Measurements from ENCODE around the gene ARRDC1. TPM values are rescaled to one million over a fixed set of nuclear protein-coding genes. Genes with fewer than 3 reads are reported as not detected.

ARRDC1 gene
- total and polyA plus RNA-seq, 9 donors = 5.2 to 46.2 (median 13.8) TPM

- DNase-seq = no peak
- Histone ChIP-seq H3K4me3 (peak overlapping the region; percentile 56), H3K9me3 (no peaks in the 10 kb centered on the region), H3K36me3 (no peaks in the 10 kb centered on the region), H3K4me1 (ENCODE audit: insufficient read depth) (peaks cover 9% of the 10 kb centered on the region), H3K27ac (no peak overlapping the region), H3K27me3 (no peaks in the 10 kb centered on the region)
- intact Hi-C loops (cut with DNase I) = no loop called here
- no peak for TF ChIP-seq POLR2A (IDR thresholded peaks at IDR 0.05)
- WGBS, 3 donors = 4 to 17% (median 7%) methylated on average over 29 to 58 of the region's 58 CpGs
Measured at GRCh38 chr9:137589441-137590122, 15.9 kb upstream of the ARRDC1 start.

DNA sequence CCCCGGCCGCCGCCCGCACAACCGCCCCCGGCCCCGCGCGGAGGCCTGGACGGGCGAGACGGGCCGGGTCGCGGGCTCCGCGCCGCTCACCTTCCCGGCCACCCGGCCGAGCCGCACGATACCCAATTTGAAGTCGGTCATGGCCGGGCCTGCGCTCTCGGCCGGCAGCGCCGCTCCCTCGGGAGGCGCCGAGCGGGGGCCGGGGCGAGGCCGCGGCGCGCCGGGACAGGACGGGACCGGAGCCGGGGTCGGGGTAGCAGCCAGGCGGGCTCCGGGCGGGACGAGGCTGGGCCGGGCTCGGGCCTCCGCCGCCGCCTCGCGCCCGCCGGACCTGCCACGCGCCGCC is 15.4 kb upstream of the ARRDC1 start:
- no peak for DNase-seq
- Histone ChIP-seq H3K36me3 (no peaks in the 10 kb centered on the region), H3K4me1 (ENCODE audit: insufficient read depth) (peaks cover 9% of the 10 kb centered on the region), H3K4me3 (peak overlapping the region; percentile 56), H3K27me3 (no peaks in the 10 kb centered on the region), H3K27ac (no peak overlapping the region), H3K9me3 (no peaks in the 10 kb centered on the region)
- TF ChIP-seq, protein P1, sequence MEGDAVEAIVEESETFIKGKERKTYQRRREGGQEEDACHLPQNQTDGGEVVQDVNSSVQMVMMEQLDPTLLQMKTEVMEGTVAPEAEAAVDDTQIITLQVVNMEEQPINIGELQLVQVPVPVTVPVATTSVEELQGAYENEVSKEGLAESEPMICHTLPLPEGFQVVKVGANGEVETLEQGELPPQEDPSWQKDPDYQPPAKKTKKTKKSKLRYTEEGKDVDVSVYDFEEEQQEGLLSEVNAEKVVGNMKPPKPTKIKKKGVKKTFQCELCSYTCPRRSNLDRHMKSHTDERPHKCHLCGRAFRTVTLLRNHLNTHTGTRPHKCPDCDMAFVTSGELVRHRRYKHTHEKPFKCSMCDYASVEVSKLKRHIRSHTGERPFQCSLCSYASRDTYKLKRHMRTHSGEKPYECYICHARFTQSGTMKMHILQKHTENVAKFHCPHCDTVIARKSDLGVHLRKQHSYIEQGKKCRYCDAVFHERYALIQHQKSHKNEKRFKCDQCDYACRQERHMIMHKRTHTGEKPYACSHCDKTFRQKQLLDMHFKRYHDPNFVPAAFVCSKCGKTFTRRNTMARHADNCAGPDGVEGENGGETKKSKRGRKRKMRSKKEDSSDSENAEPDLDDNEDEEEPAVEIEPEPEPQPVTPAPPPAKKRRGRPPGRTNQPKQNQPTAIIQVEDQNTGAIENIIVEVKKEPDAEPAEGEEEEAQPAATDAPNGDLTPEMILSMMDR (IDR thresholded peaks at IDR 0.05) = no peak
- TF ChIP-seq EP300 (IDR thresholded peaks at IDR 0.05) (no peak), POLR2A (IDR thresholded peaks at IDR 0.05) (no peak)
- intact Hi-C loops (cut with DNase I) = no loop called here
- 0 to 1% methylated on average over 39 to 61 of the region's 61 CpGs; no CpG with 5 or more reads in 1 of the 3 donors for WGBS, 3 donors

DNA sequence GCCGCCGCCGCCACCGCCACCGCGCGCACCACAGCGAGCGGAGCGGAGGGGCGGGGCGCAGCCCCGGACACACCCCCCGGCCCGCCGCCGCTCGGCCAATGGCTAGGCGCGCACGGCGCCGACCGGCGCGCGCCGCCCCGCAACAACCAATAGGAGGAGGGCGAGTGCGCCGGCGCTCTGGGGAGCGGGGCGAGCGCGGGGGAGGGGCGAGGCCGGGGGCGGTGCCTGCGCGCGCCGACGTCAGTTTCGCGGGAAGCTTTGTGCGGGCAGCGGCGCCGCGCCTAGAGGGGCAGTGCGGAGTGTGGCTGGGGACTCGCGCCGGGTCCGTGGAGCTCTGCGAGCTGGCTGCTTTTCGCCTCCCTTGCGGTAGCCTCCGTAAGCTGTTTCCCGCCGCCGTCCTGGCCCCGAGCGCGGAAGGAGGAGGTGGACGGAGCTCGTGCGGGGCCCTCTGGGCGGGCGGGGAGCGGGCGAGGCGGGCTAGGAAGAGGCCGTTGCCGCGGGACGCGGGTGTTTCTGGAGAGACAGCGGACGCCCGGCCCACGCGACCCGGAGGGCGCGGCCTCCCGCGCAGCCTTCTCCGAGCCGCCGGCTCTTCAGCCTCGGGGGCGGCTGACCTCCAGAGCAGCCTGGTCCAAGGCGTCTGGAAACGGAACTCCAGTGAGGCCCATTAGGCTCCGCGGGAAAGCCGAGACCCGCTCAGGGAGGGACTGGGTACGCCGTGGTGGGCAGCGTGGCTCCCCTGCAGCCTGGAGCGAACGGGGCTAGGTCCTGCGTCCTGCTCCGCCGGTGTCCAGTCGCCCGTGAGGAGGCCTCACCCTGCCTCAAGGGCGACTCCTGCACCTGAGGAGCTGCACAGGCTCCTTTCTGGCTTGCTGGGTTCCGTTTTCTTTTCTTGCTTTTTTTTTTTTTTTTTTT is 14.8 kb upstream of the ARRDC1 start, which contains the start of gene ZMYND19:
Gene ZMYND19, minus strand, starts transcription at position 44 of the 915 bp plus-strand sequence. CDS start 249 bp downstream, outside the sequence.
- WGBS, 3 donors = 1% methylated on average over 52 to 113 of the region's 113 CpGs
- Histone ChIP-seq H3K27me3 (no peaks in the 10 kb centered on the region), H3K9me3 (no peaks in the 10 kb centered on the region), H3K36me3 (no peaks in the 10 kb centered on the region), H3K4me3 (peak within 1 kb of the TSS; percentile 84), H3K4me1 (ENCODE audit: insufficient read depth) (peaks cover 9% of the 10 kb centered on the region), H3K27ac (peak within 1 kb of the TSS in 1 of 2 donors; percentile 36)
- intact Hi-C loops (cut with DNase I) = no loop called here
- DNase-seq = peak; percentile 88 to 94 (median 92)
- TF ChIP-seq, protein P1 (IDR thresholded peaks at IDR 0.05) = no peak

DNA sequence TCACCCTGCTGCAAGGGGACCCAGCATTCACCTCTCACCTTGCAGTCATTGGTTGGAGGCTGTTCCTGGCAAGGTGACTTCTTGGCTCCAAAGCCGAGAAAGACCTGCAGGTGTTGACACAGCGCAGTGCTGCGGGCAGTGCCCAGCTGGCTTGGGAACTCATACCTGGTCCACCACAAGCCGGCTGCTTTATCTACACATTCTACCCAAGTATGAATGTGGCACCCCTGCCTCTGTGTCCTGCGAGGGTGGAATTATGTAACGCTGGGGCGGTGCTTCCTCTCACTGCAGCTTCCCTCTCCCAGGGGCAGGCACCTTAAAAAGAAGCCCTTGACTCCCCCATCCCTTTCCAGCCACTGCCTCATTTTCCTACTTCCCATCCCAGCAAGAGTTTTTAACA is 12.7 kb upstream of the ARRDC1 start:
- DNase-seq = no peak
- Histone ChIP-seq H3K27ac (no peak overlapping the region), H3K4me3 (no peak overlapping the region), H3K4me1 (ENCODE audit: insufficient read depth) (peaks cover 9% of the 10 kb centered on the region), H3K36me3 (no peaks in the 10 kb centered on the region), H3K9me3 (no peaks in the 10 kb centered on the region), H3K27me3 (no peaks in the 10 kb centered on the region)
- 84 to 87% (median 85%) methylated on average over 7 of the region's 7 CpGs for WGBS, 3 donors
- intact Hi-C loops (cut with DNase I) = no loop called here
- no peak for TF ChIP-seq POLR2A (IDR thresholded peaks at IDR 0.05)
- TF ChIP-seq, protein P1 (IDR thresholded peaks at IDR 0.05) = no peak
- TF ChIP-seq EP300 (IDR thresholded peaks at IDR 0.05) = no peak

Data from ovary (tissue), 9 donors.